HG02885 (cell line): ENCODE data around the gene EEF2K.
"Not testable (repeated sequence)": the region's sequence is repeated elsewhere in the genome, so short reads cannot be mapped to it uniquely, and the experiment has no call there.

Experiments used
- ATAC-seq: cut with Tn5 transposase; IDR thresholded peaks from one replicate; pipeline ENCODE4 v1.9.1; 2021; ENCODE audit warnings: mild to moderate bottlenecking; ENCODE audit not compliant: unreplicated experiment, poor library complexity

The EEF2K gene

DNA sequence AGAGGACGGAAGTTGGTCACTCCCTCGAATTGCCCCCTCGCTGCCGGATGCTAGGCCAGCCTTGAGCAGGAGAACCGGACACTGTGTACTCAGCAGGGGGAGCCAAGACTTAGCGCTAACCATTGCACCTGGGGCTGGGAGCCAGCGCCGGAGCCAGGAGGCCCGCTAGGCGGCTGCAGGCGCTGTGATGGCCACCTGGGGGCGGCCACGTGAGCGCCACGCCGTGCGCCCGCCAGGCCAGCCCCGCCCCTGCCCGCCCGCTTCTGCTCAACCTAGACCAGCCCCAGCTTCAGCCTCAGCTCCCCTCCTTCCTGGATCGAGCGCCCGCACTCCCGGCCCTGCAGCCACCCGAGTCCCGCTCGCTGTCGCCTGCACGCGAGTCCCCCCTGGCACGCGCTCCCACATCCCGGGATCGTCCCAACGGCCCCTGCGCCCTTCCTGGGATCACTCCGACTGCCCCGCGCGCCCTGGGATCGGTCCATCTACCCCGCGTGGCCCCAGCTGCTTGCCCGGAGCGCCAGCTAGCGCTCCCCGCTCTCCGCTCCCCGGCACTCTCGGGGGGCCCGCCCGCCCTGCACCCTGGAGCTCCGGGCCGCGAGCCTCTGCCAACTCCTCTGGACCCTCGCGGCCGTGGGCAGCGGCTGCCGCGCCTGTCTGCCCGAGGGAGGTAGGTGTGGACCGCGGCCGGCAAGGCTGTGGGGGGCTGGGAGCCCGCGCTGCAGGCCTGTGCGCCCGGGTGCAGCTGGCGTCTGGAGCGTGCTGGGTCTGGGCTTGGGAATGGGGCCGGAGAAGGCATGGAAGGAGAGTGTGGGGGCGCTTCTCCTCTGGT is at the start of gene EEF2K:
EEF2K (plus strand) TSS at position 266 of the 829 bp plus-strand sequence. CDS start 19,452 bp downstream, outside the sequence.
- peak; percentile 89 for ATAC-seq

DNA sequence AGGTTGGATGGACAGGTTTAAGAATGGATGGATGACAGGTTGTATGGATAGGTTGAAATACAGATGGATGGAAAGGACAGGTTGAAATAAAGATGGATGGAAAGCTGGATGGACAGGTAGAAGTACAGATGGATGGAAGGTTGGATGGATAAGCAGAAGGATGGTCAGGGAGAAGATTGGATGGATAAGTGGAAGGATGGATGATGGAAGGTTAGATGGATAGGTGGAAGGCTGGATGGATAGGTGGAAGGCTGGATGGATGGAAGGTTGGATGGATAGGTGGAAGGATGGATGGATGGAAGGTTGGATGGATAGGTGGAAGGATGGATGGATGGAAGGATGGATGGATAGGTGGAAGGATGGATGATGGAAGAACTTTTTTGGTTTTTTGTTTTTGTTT is 44.7 kb upstream of the EEF2K start:
- no peak for ATAC-seq

DNA sequence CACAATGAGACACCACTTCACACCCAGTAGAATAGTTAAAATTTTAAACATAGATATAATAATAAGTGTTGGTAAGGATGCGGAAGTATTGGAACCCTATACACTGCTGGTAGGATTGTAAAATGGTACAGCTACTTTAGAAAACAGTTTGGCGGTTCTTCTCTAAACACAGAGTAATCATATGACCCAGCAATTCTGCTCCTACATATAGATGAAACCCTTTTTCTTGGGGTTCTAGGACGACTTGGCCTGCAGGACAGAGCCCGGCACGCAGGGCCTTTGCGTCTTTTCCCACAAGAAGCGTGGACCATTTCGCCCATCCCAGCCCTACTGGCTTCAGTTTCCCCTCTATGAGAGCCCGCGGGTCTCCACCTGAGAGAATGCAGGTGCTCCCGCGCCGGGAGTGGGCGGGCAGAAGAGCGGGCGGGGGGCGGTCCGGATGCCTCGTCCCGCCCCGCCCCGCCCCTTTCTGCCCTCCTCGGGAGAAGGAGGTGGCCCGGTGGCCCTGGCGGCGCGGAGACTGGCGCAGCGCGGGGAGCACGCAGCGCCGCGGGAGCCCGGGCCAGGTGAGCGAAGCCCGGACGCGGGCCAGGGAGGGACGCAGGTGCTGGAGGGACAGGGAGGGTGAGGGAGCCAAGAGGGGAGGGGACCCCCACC is 44.0 kb upstream of the EEF2K start, which contains the start of gene SDR42E2:
SDR42E2 (plus strand) TSS at position 508 of the 657 bp plus-strand sequence. CDS start 3,077 bp downstream, outside the sequence.
- ATAC-seq = no peak

DNA sequence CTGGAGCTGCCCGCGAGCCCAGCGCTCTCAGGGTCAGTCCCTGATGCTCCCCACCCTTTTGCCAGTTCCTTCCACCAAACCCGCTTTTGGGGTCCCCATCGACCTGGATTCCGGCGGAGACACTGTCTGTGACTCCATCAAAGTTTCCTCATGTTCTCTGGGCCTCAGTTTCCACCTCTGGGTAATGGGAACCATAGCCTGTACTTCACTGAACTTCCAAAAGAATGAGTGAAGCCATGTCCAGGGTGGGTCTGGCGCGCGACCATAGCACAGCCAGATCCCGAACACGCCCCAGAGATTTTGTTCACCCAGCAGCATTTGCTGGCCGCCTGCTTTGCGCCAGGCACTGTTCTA is 43.4 kb upstream of the EEF2K start:
- ATAC-seq = no peak

DNA sequence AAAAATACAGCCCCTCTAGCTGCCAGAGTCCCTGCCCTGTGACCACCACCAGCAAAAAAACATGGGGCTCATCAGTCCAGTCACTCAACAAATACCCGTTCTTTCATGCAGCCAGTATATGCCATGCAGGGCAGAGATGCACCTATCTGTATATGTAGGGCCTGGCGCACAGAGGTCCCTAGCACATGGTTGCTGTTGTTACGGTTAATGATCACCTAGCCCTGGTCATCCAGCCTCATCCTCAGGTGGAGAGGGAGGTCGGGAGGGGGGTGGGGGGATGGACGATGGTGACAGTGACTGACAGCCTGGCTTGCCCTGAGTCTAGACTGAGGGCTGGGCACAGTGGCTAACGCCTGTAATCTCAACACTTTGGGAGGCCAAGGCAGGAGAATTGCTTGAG is 42.3 kb upstream of the EEF2K start:
- no peak for ATAC-seq

DNA sequence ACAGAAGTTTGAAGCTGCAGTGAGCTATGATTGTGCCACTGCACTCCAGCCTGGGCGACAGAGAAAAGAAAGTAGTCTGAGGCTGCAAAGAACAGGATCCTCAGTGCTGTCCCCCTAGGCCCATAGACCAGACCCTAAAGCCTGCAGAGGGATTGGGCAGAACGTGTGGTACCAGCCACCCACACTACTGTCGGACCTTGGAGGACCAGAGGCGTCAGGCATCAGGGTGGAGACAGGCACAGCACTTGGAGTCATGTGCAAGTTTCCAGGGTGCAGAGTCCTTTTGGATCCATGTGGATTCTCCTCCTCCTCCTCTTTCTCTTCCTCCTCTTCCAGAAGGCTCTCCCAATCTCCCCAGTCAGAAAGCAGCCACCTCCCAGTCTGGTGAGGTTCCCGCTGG is 41.6 kb upstream of the EEF2K start:
- no peak for ATAC-seq

DNA sequence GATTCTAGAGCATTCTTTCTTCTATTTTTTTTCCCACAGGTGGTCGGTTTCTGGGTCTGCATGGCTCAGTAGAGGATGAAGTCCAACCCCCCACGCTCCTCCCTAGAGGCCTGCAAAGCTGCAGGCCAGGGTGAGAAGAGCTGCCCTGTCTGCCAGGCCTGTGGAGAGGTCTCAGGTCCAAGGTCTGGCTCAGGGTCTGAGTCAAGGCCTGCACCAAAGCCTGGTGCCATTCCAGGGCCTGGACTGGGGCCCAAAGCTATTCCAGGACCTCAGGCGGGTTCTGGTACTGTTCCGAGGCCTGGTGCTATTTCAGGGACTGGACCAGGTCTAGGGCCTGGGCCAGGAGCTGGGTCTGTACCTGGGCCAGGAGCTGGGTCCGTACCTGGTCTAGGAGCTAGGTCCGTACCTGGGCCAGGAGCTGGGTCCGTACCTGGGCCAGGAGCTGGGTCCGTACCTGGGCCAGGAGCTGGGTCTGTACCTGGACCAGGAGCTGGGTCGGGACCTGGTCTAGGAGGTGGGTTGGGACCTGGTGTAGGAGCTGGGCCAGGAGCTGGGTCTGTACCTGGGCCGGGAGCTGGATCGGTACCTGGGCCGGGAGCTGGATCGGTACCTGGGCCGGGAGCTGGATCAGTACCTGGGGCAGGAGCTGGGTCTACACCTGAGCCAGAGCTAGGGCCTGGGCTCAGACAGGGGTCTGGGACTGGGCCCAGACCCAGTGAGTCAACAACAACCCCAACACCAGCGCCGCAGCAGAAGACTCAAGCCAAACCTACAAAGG is 40.4 kb upstream of the EEF2K start:
- ATAC-seq = no peak

DNA sequence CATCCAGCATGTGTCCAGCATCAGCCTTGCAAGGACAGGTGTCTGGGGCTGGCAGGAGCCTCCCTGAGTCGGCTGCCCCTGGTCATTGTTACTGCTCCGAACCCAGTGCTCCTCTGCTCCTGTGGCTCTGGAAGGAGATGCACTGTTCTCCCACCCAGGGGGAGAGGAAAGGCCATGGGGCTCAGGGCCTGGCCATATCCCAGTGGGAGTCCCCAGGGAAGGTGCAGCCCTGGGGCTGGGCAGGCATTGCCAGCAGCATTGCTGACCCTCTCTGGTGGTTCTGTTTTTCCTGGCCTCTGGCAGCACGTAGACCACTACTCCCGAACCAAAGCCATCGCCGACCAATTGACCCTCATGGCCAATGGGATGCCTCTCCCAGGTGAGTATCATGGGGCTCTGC is 34.1 kb upstream of the EEF2K start:
- ATAC-seq = no peak

DNA sequence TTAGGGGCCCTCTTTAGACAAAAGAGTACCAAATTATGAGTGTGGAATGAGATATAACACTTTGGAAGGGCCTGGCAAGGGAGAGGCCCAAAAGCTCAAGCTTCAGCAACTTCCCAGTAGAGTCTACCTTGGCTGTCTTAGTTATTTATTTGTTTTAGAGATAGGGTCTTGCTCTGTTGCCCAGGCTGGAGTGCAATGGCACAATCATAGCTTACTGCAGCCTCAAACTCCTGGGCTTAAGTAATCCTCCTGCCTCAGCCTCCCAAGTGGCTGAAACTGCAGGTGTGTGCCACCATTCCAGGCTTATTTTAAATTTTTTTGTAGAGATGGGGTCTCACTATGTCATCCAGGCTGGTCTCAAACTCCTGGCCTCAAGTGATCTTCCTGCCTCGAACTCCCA is 33.4 kb upstream of the EEF2K start:
- not testable (repeated sequence) for ATAC-seq

DNA sequence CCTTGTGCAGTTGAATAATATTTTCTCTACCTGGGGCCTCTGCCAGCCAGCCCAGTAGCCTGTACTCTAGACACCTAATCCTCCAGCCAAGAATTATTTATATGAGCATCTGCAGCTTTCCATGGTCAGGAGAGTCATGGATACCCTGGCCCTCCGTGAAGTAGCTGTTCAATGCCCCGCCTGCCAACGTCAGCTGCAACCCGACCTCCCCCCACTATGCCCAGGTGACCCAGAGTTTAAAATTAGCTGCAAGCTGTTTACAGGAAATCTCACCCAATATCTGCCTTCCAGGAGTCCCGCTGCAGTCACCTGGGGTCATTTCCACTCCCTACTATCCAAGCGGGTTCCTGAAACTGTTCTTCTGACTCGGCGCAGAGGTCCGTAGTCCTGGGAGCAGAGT is 31.4 kb upstream of the EEF2K start:
- no peak for ATAC-seq

DNA sequence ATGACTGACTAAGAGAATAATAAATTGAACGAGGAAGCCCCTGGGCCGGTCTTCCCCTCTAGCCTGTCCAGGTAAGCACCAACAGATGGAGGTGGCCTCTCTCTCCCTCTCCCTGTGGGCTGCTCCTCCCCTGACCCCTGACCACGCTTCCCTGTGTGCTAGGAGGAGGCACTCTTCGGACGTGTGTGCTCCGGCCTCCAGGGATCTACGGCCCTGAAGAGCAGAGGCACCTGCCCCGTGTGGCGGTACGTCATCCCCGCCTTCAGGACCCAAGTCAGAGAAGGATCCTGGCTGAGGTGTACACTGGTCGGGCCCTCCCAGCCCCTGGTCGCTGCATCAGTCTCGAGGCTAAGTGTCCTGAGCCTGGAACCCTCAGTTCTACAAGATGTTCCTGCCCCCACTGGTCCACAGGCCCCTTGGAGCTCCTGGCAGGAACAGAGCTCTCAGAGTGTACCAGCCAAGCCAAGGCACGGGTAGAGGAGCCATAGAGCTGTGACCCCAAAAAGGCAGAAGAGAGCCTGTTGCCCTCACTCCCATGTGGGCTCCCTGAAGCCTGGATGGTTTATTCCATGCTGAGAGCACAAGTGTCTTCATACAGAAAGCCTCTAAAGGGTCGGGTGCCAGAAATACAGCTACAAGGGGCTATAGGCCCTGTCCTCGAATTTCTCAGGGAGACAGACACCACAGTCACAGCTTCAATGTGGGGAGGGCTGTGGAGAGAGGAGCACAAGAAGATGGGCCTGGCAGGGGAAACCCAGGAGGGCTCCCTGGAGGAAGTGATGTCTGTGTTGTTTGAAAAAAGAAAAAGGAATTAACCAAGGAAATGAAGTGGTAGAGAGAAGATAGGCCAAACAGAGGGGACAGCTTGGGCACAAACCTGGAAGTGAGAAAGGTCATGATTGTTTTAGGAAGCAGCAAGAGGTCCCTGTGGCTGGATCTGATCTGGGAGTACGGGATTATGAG is 27.8 kb upstream of the EEF2K start:
- no peak for ATAC-seq

DNA sequence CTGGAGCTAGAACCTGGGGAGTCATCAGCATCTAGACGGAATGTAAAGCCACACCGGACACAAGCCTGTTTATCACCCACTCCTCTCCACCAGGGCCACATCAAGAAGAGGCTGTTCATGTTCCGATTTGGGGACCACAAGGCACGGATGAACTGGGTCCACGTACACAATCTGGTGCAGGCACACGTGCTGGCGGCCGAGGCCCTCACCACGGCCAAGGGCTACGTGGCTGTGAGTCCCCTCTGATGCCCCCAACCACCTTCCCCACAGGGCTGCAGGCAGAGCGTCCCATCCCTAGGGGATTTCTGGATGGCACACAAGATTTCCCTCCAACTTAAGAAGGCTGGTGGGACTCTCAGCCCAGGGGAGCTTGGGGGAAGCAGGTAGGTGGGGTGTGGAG is 24.7 kb upstream of the EEF2K start:
- ATAC-seq = no peak

DNA sequence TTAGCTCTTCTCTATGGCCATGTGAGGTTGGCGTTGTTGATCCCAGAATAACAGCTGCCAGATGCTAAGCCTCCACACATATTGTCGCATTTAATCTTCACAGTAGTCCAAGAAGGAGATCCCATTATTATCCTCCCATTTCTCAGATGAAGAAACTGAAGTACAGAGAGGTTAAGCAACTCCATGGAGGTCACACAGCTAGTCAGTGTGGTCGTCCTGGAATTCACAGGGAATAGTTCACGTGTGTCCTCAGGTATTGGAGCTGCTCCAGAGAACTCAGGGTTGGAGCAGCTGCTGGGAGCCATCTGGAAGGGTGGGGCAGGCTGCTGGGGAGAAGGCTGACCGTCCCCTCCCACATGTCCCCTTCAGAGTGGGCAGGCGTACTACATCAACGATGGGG is 24.2 kb upstream of the EEF2K start:
- ATAC-seq = no peak

DNA sequence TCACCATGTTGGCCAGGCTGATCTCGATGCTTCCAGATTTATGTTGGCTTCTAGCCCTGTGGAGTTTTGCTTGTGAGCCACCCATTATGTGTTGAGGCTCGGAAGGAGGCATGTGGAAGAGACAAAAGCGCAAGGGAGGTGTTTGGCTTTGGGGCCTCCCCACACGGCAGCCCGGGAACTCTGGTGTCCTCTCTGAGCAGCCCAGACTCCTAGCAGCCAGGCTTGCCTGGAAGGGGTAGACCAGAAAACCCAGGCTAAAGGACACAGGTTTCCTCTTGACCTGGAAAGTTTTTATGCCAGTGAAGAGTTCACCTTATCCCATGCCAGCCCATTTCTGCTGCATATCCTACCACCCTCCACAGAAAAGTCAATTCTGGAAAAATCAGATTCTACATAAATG is 22.7 kb upstream of the EEF2K start:
- no peak for ATAC-seq

DNA sequence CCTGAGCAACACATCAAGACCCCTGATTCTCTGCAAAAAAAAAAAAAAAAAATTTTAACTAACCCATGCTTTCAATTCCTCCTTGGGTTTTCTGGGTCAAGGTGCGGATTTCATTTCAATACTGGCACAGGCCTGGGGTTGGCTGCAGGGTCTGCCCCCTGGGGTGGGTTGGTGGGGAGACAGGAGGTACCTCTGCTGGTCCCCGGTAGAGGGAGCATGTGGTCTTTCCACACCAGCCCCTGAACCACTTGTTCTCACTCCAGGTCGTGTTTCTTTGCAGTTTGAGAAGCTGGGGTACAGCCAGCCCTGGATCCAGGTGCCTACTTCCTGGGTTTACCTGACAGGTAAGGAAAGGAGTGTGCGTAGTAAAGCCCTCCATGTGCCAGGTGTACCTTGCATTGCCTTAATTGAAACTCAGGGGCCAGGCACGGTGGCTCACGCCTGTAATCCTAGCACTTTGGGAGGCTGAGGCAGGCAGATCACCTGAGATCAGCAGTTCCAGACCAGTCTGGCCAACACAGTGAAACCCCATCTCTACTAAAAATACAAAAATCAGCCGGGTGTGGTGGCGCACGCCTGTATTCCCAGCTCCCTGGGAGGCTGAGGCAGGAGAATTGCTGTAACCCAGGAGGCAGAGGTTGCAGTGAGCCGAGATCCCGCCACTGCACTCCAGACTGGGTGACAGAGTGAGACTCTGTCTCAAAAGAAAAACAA is 22.0 kb upstream of the EEF2K start:
- no peak for ATAC-seq

DNA sequence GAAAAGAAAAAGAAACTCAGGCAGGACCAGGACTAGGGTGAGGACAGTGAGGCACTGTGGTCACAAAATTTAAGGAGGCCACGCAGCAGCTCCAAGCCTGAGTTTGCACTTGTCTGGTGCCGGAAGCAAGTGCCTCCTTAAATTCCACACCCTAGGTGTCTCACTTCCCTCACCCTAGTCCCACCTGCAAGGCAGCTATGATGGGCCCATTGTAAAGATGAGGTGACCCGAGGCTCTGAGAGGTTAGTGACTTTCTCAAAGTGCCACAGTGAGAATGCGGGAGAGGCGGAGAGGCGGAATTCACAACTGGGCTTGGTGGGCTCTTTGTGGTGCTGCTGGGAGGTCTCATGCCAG is 21.5 kb upstream of the EEF2K start:
- no peak for ATAC-seq

DNA sequence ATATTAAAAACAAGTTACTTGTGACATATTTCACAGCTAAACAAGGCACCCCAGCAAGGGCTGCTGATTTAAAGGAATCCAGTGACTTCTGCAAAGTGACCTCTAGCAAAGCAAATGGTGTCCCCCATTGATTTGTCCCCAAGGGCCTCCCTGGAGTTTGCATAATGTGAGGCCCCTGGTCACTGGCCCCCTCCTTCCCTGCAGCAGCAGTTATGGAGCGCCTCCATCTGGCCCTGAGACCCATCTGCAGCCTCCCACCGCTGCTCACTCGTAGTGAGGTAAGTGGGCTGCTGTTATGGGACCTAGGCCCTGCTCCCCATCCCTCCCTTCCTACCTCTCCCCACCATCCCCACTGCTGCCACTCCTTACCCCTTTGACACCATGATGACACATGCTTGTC is 19.6 kb upstream of the EEF2K start:
- no peak for ATAC-seq

DNA sequence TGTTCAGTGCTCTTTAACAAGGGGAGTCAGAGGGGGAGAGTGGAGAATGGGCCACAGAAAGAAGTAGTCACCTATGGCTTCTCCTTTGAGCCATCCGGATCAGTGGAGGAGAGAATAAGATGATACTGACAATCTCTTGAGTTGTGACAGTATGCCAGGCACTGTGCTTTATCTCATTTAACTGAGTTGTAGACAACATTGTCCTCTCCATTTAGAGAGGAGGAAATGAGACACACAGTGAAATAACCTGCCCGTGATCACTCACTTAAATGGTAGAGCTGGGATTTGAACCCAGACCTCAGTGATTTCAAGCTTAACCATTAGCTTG is 17.8 kb upstream of the EEF2K start:
- no peak for ATAC-seq

DNA sequence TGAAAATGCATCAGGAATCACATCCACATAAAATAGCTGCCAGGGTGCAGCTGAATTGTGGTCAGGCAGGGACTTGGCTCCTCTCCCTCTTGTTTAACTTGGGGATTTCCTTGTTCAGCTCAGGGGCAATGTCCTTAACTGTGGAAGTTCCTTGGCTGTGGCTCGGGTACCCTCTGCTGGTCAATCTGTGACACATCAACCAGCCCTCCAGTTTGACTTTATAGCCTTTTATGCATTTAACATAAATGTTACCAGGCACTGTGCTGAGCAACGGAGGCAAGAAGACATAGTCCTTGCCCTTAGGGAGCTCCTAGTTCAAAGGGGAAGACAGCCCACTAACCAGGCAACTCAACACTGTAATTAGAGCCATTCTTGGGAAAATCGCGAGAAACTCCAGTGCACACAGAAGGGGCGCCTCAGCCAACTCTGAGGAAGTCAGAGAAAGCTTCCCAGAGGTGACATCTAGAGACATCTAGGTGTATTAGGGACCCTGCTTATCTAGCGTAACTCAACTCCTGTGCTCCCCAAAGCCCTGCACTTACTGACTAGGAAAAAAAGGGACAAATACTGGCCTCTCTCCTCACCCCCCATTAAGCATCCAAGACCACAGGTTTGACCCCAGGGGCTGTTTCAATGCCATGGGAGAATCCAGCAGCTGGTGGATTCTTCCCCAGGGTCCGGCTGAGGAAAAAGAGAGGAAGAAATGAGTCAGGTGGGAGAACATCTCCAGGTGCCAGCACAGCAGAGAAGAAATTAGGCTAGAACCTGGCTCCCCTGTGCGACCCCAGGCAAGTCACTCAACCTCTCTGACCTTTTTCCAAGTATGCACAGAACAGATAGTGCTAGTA is 17.3 kb upstream of the EEF2K start:
- no peak for ATAC-seq
